Suprapubic skin (tissue), 4 donors: Measurements from ENCODE around the gene MZF1. TPM values are rescaled to one million over a fixed set of nuclear protein-coding genes. Genes with fewer than 3 reads are reported as not detected.

ENCODE experiments used
- DNase-seq, 2 donors: peaks; one replicate each; pipeline ENCODE4 v3.0.0-alpha.2; 2019; ENCODE audit warnings: low spot score in 2 of 2
- H3K27ac ChIP-seq: fragments of 200-600 bp; sonication (generic); one replicate; pipeline ENCODE4 v1.5.1; 2019
- H3K27me3 ChIP-seq: fragments of 200-600 bp; sonication (generic); one replicate; pipeline ENCODE4 v1.5.1; 2019
- H3K36me3 ChIP-seq: fragments of 200-600 bp; sonication (generic); one replicate; pipeline ENCODE4 v1.5.1; 2019
- H3K4me1 ChIP-seq: fragments of 200-600 bp; sonication (generic); one replicate; pipeline ENCODE4 v1.5.1; 2019
- H3K4me3 ChIP-seq: fragments of 200-600 bp; sonication (generic); one replicate; pipeline ENCODE4 v1.5.1; 2019; ENCODE audit warnings: mild to moderate bottlenecking
- H3K9me3 ChIP-seq: fragments of 200-600 bp; sonication (generic); one replicate; pipeline ENCODE4 v1.5.1; 2019
- EP300 ChIP-seq: sonication (generic); formaldehyde crosslinking; IDR thresholded peaks from one replicate; pipeline ENCODE4 v1.6.1; 2017; ENCODE audit warnings: antibody characterized with exemption
- POLR2A ChIP-seq, 2 donors: fragments of 450-650 bp; IDR thresholded peaks; one replicate each; pipeline ENCODE4 v1.6.1; 2017; ENCODE audit warnings: antibody characterized with exemption in 2 of 2, mild to moderate bottlenecking in 2 of 2, moderate library complexity in 2 of 2
- POLR2AphosphoS5 ChIP-seq, 3 donors: sonication (generic); formaldehyde crosslinking; IDR thresholded peaks; one replicate each; pipeline ENCODE4 v1.6.1; 2017; ENCODE audit warnings: antibody characterized with exemption in 3 of 3
- whole genome bisulfite sequencing: methylation state at CpG from one replicate; pipeline ENCODE4 v1.1.5; 2018; 5-methylcytosine and 5-hydroxymethylcytosine counted together
- total RNA-seq, 4 donors: library from RNA; depleted of rRNA; stranded (reverse); fragments of >200 nt; gene quantifications; one replicate each; pipeline ENCODE4 v1.1.0, GENCODE V29; 2016
- TF ChIP-seq, protein P1 (sequence below), 2 donors: fragments of 200-600 bp in 1 of 2; fragments of 450-650 bp in 1 of 2; sonication (generic) in 1 of 2; IDR thresholded peaks; one replicate each; pipeline ENCODE4 v1.5.1; 2016 to 2019; ENCODE audit warnings: antibody characterized with exemption in 2 of 2, mild to moderate bottlenecking in 1 of 2, moderate library complexity in 1 of 2

MZF1 gene
- total RNA-seq, 4 donors from 2014 or later = 29.0 to 53.2 (median 37.5) TPM

DNA sequence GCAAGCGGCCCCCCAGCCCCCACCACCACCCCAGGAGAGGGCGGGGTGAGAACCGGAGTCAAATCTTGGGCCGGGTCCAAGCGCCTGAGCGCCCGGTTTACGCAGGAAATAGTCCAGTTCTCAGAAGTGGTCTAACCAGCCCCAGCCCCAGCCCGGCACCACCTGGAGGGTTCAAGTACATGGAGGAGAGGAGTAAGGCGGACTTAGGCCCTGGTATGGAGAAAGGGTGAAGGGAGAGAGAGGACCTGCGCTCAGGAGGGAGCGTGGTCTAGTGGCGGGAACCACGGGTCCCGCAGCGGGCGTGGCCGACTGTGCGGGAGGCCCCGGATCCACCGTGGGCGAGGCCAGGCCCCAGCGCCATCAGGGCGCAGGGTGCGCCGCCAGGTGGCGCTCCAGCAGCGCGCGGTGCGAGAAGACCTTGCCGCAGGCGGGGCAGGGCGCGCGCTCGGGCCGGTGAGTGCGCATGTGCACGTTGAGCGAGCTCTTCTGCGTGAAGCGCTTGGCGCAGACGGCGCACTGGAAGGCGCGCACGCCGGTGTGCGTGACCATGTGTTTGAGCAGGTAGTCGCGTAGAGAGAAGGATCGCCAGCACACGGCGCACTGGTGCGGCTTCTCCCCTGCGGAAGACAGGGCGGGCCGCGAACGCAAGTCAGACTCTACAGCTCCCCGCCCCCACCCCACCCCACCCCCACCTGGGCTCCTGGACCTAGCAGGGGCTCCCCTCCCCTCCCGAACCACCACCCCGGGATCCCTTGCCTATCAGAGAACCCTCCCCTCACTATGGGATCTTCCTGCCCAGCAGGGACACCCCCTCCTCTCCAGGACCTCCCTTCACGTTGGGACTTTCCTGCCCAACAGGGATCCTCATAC is 59.2 kb downstream of the MZF1 start:
- TF ChIP-seq, protein P1, sequence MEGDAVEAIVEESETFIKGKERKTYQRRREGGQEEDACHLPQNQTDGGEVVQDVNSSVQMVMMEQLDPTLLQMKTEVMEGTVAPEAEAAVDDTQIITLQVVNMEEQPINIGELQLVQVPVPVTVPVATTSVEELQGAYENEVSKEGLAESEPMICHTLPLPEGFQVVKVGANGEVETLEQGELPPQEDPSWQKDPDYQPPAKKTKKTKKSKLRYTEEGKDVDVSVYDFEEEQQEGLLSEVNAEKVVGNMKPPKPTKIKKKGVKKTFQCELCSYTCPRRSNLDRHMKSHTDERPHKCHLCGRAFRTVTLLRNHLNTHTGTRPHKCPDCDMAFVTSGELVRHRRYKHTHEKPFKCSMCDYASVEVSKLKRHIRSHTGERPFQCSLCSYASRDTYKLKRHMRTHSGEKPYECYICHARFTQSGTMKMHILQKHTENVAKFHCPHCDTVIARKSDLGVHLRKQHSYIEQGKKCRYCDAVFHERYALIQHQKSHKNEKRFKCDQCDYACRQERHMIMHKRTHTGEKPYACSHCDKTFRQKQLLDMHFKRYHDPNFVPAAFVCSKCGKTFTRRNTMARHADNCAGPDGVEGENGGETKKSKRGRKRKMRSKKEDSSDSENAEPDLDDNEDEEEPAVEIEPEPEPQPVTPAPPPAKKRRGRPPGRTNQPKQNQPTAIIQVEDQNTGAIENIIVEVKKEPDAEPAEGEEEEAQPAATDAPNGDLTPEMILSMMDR (IDR thresholded peaks at IDR 0.05) = peak; percentile 84 to 97
- TF ChIP-seq POLR2AphosphoS5 (IDR thresholded peaks at IDR 0.05) (peak in 1 of 3 donors; percentile 74), EP300 (no peak), POLR2A (IDR thresholded peaks at IDR 0.05) (no peak)
- H3K4me3 ChIP-seq = peak overlapping the region; percentile 42
- H3K9me3 ChIP-seq = no peaks in the 10 kb centered on the region
- peaks cover 53% of the 10 kb centered on the region for H3K4me1 ChIP-seq
- H3K36me3 ChIP-seq = peaks cover 20% of the 10 kb centered on the region
- no peaks in the 10 kb centered on the region for H3K27me3 ChIP-seq
- WGBS = 17% methylated on average over 36 of the region's 66 CpGs
- DNase-seq = peak; percentile 91
- peak overlapping the region; percentile 52 for H3K27ac ChIP-seq

DNA sequence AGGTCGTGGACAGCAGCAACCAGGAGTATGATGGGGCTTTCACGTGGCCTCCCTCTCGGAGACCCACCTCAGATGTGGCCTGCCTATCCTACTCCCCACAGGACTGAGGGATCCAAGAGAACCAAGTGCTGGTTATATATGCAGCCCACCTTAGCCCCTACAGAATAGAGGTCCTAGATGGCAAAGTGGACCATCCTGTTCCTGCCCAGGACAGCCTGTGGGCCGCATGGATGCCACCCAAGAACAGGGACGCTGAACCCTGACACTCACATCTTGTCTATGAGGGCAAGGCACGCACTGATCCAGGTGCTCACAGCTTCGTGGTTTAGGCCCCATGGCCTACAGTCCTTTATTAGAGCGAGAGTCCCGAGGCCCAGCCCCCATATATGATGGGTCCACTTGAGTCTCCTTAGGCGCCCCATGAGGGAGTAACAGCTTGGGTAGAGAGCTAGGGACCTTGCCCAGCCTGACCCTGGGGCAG is 59.9 kb downstream of the MZF1 start:
- Histone ChIP-seq H3K4me1 (peaks cover 47% of the 10 kb centered on the region), H3K27ac (peak overlapping the region; percentile 52), H3K4me3 (no peak overlapping the region), H3K36me3 (peaks cover 20% of the 10 kb centered on the region), H3K27me3 (no peaks in the 10 kb centered on the region), H3K9me3 (no peaks in the 10 kb centered on the region)
- TF ChIP-seq POLR2AphosphoS5 (IDR thresholded peaks at IDR 0.05) (no peak), EP300 (no peak), POLR2A (IDR thresholded peaks at IDR 0.05) (no peak)
- TF ChIP-seq, protein P1 (IDR thresholded peaks at IDR 0.05) = no peak
- 94% methylated on average over 5 of the region's 10 CpGs for WGBS
- no peak for DNase-seq

Other genes starting within 250 kb of the MZF1 start
- gene ZSCAN22, start 246.3 kb downstream of the MZF1 start, total RNA-seq = 1 to 10 TPM; 4.3 to 7.6 (median 5.6) TPM
- 10 to 100 TPM in 2 of 4 donors, 1 to 10 TPM in 2; 1.0 to 14.9 (median 8.1) TPM for gene A1BG, start 219.8 kb downstream of the MZF1 start, total RNA-seq
- 1 to 10 TPM; 2.4 to 4.8 (median 3.4) TPM for gene ZNF497, start 210.6 kb downstream of the MZF1 start, total RNA-seq
- 1 to 10 TPM; 2.6 to 6.2 (median 4.3) TPM for gene ZNF837, start 192.3 kb downstream of the MZF1 start, total RNA-seq
- gene RPS5, start 186.1 kb downstream of the MZF1 start, total RNA-seq = 1,000 to 10,000 TPM; 1,253 to 2,519 (median 2,306) TPM
- gene RNF225, start 177.7 kb downstream of the MZF1 start, total RNA-seq = 10 to 100 TPM in 2 of 4 donors, 1 to 10 TPM in 1, not detected in 1; 3.9 to 13.7 (median 13.6) TPM
- 10 to 100 TPM; 15.8 to 21.2 (median 17.4) TPM for gene ZNF584, start 164.7 kb downstream of the MZF1 start, total RNA-seq
- 1 to 10 TPM; 1.7 to 2.9 (median 2.3) TPM for gene ZNF132, start 133.2 kb downstream of the MZF1 start, total RNA-seq
- 10 to 100 TPM in 3 of 4 donors, 1 to 10 TPM in 1; 9.7 to 28.7 (median 13.8) TPM for gene ZNF324B, start 121.7 kb downstream of the MZF1 start, total RNA-seq
- 10 to 100 TPM; 20.3 to 41.5 (median 25.6) TPM for gene ZNF324, start 106.3 kb downstream of the MZF1 start, total RNA-seq
- gene ZNF446, start 97.0 kb downstream of the MZF1 start, total RNA-seq = 10 to 100 TPM; 19.8 to 38.8 (median 24.0) TPM
- gene SLC27A5, start 61.3 kb downstream of the MZF1 start, total RNA-seq = 10 to 100 TPM in 2 of 4 donors, 1 to 10 TPM in 2; 2.1 to 19.1 (median 10.7) TPM
- gene ZBTB45, start 53.5 kb downstream of the MZF1 start, total RNA-seq = 10 to 100 TPM in 3 of 4 donors, 1 to 10 TPM in 1; 6.7 to 20.7 (median 15.8) TPM
- gene TRIM28, start 29.3 kb downstream of the MZF1 start, total RNA-seq = 100 to 1,000 TPM; 334 to 395 (median 360) TPM
- 100 to 1,000 TPM in 3 of 4 donors, 10 to 100 TPM in 1; 96.1 to 120 (median 103) TPM for gene CHMP2A, start 18.2 kb downstream of the MZF1 start, total RNA-seq
- 10 to 100 TPM; 16.4 to 31.5 (median 21.7) TPM for gene UBE2M, start 14.7 kb downstream of the MZF1 start, total RNA-seq